H1 (cell line): ENCODE measurements around the gene PTPRT. TPM values are rescaled to one million over a fixed set of nuclear protein-coding genes. Genes with fewer than 3 reads are reported as not detected.

ENCODE experiments used
- CTCF ChIA-PET: fragments of 300-600 bp; sonication (Branson Sonifier 250); formaldehyde crosslinking; loops from one replicate; lab custom pipeline; 2021; ENCODE audit not compliant: partially characterized antibody; lab: Charles Lee
- POLR2A ChIA-PET: fragments of 300-600 bp; sonication (Branson Sonifier 250); formaldehyde crosslinking; loops from one replicate; lab custom pipeline; 2021; ENCODE audit warnings: inconsistent platforms; ENCODE audit not compliant: partially characterized antibody; lab: Charles Lee
- DNase-seq, 2 experiments: peaks; one replicate each; pipeline versions ENCODE4 v3.0.0 to v3.0.0-alpha.2; 2010 to 2022; ENCODE audit warnings: low spot score in 2 of 2, low read depth in 1 of 2, mixed read lengths in 1 of 2
- FAIRE-seq: peaks from 2 replicates; lab custom pipeline; 2011; peaks lifted over from hg19 to GRCh38; lab: Jason Lieb, UNC
- H2AFZ ChIP-seq: 2 replicates; pipeline ENCODE4 v1.8.1; 2012; ENCODE audit warnings: low read length, inconsistent platforms
- H2AK5ac ChIP-seq: 2 replicates; pipeline ENCODE4 v1.6.1; 2013; ENCODE audit warnings: low read depth, low read length
- H2BK120ac ChIP-seq: replicated peaks from 2 replicates; pipeline ENCODE3; 2013; ENCODE audit warnings: low read depth, low read length, inconsistent platforms
- H2BK12ac ChIP-seq: 2 replicates; pipeline ENCODE4 v1.6.1; 2013; ENCODE audit warnings: low read depth, low read length
- H2BK15ac ChIP-seq: 2 replicates; pipeline ENCODE4 v1.6.1; 2013; ENCODE audit warnings: low read length
- H2BK20ac ChIP-seq: 2 replicates; pipeline ENCODE4 v1.6.1; 2013; ENCODE audit warnings: low read length
- H2BK5ac ChIP-seq: 2 replicates; pipeline ENCODE4 v1.6.1; 2013; ENCODE audit warnings: low read depth, low read length
- H3K14ac ChIP-seq: 2 replicates; pipeline ENCODE4 v1.6.1; 2013; ENCODE audit warnings: inconsistent platforms; ENCODE audit not compliant: insufficient read length
- H3K18ac ChIP-seq: 2 replicates; pipeline ENCODE4 v1.6.1; 2013; ENCODE audit warnings: low read length; ENCODE audit errors: extremely low read depth
- H3K23ac ChIP-seq: 2 replicates; pipeline ENCODE4 v1.6.1; 2013; ENCODE audit warnings: inconsistent platforms; ENCODE audit not compliant: insufficient read length
- H3K23me2 ChIP-seq: 2 replicates; pipeline ENCODE4 v1.6.1; 2013; ENCODE audit warnings: low read depth, low read length
- H3K27ac ChIP-seq: 2 replicates; pipeline ENCODE4 v1.6.1; 2011; ENCODE audit warnings: low read depth, low read length, inconsistent platforms
- H3K27me3 ChIP-seq, 4 experiments: replicated peaks in 1 of 4; 1 replicate in 1 of 4; 2 replicates in 3 of 4; pipeline versions ENCODE4 v1.6.1 to v1.8.1; 2011 to 2013; ENCODE audit warnings: low read length in 3 of 4, mild to moderate bottlenecking in 3 of 4, inconsistent platforms in 2 of 4, mixed read lengths in 2 of 4, moderate library complexity in 1 of 4; ENCODE audit not compliant: control insufficient read depth in 3 of 4, insufficient read depth in 3 of 4; ENCODE audit errors: extremely low read depth in 1 of 4
- H3K36me3 ChIP-seq, 4 experiments: 2 replicates each; pipeline versions ENCODE4 v1.6.1 to v1.8.1; 2011 to 2013; ENCODE audit warnings: mild to moderate bottlenecking in 4 of 4, low read length in 3 of 4, moderate library complexity in 2 of 4, control low read depth in 1 of 4, inconsistent platforms in 1 of 4; ENCODE audit not compliant: insufficient read depth in 4 of 4, control insufficient read depth in 2 of 4
- H3K4ac ChIP-seq: replicated peaks from 2 replicates; pipeline ENCODE3; 2013; ENCODE audit warnings: low read length, low read depth, mixed read lengths, inconsistent platforms; ENCODE audit not compliant: insufficient read length
- H3K4me1 ChIP-seq, 4 experiments: replicated peaks in 1 of 4; 1 replicate in 1 of 4; 2 replicates in 3 of 4; pipeline versions ENCODE4 v1.6.1 to v1.8.1; 2011 to 2013; ENCODE audit warnings: low read length in 3 of 4, inconsistent platforms in 2 of 4, mixed read lengths in 1 of 4; ENCODE audit not compliant: insufficient read depth in 4 of 4, control insufficient read depth in 3 of 4
- H3K4me2 ChIP-seq, 2 experiments: 2 replicates each; pipeline versions ENCODE4 v1.6.1 to v1.8.1; 2011 to 2013; ENCODE audit warnings: low read depth in 2 of 2, low read length in 2 of 2, control low read depth in 1 of 2, inconsistent platforms in 1 of 2, mild to moderate bottlenecking in 1 of 2; ENCODE audit not compliant: insufficient read depth in 1 of 2
- H3K4me3 ChIP-seq, 4 experiments: fragments of 200-600, 300-600 bp in 1 of 4; sonication (generic), shearing (Covaris generic), sonication (Bioruptor Twin) in 1 of 4; 2 replicates each; pipeline versions ENCODE4 v1.5.1 to v1.8.1; 2011 to 2016; ENCODE audit warnings: low read length in 4 of 4, low read depth in 3 of 4, control low read depth in 2 of 4, inconsistent platforms in 2 of 4, mild to moderate bottlenecking in 2 of 4, mixed read lengths in 1 of 4, moderate library complexity in 1 of 4; ENCODE audit not compliant: insufficient read depth in 2 of 4; ENCODE audit errors: extremely low read depth in 1 of 4
- H3K56ac ChIP-seq: replicated peaks from 2 replicates; pipeline ENCODE3; 2013; ENCODE audit warnings: low read depth, mild to moderate bottlenecking, mixed read lengths, low read length, inconsistent platforms; ENCODE audit not compliant: insufficient read length
- H3K79me1 ChIP-seq: 2 replicates; pipeline ENCODE4 v1.6.1; 2013; ENCODE audit warnings: low read depth, low read length, control low read depth
- H3K79me2 ChIP-seq, 2 experiments: 2 replicates each; pipeline versions ENCODE4 v1.6.1 to v1.8.1; 2012 to 2013; ENCODE audit warnings: low read length in 2 of 2, mild to moderate bottlenecking in 2 of 2, inconsistent platforms in 1 of 2; ENCODE audit not compliant: insufficient read depth in 2 of 2, control insufficient read depth in 1 of 2
- H3K9ac ChIP-seq, 4 experiments: replicated peaks in 1 of 4; 1 replicate in 1 of 4; 2 replicates in 3 of 4; pipeline versions ENCODE4 v1.6.1 to v1.8.1; 2011 to 2013; ENCODE audit warnings: low read depth in 3 of 4, low read length in 3 of 4, control low read depth in 2 of 4, mild to moderate bottlenecking in 2 of 4, moderate library complexity in 2 of 4, inconsistent platforms in 1 of 4; ENCODE audit errors: extremely low read depth in 1 of 4
- H3K9me3 ChIP-seq, 2 experiments: 2 replicates each; pipeline versions ENCODE4 v1.6.1 to v1.8.1; 2012 to 2013; ENCODE audit warnings: mild to moderate bottlenecking in 2 of 2, moderate library complexity in 2 of 2, control low read depth in 1 of 2, inconsistent platforms in 1 of 2, low read depth in 1 of 2, low read length in 1 of 2, mixed read lengths in 1 of 2; ENCODE audit not compliant: insufficient read depth in 2 of 2
- H4K20me1 ChIP-seq, 2 experiments: replicated peaks in 1 of 2; 2 replicates each; pipeline versions ENCODE3 to v1.8.1; 2011 to 2013; ENCODE audit warnings: inconsistent platforms in 2 of 2, low read length in 2 of 2, mild to moderate bottlenecking in 1 of 2; ENCODE audit not compliant: insufficient read depth in 2 of 2, control insufficient read depth in 1 of 2
- H4K5ac ChIP-seq: 2 replicates; pipeline ENCODE4 v1.6.1; 2013; ENCODE audit warnings: low read length, low read depth, mixed read lengths, inconsistent platforms; ENCODE audit not compliant: insufficient read length
- H4K8ac ChIP-seq: 2 replicates; pipeline ENCODE4 v1.8.0; 2013; ENCODE audit warnings: mild to moderate bottlenecking, moderate library complexity, low read length, inconsistent platforms; ENCODE audit not compliant: insufficient read depth; ENCODE audit errors: extremely low read depth
- H4K91ac ChIP-seq: replicated peaks from 2 replicates; pipeline ENCODE3; 2013; ENCODE audit warnings: low read length, mixed read lengths, inconsistent platforms; ENCODE audit not compliant: insufficient read length
- MAX ChIP-seq: IDR thresholded peaks from 2 replicates; pipeline ENCODE4 v1.6.1; 2012; ENCODE audit warnings: inconsistent platforms
- SAP30 ChIP-seq: fragments of 300-600 bp; sonication (generic); IDR thresholded peaks from 2 replicates; pipeline ENCODE4 v1.7.1; 2012; ENCODE audit warnings: low read length, moderate library complexity, mild to moderate bottlenecking, inconsistent platforms; ENCODE audit not compliant: insufficient read depth, insufficient replicate concordance
- WGBS, 2 experiments: shearing (Covaris generic) in 1 of 2; methylation state at CpG; one replicate each; pipeline versions ENCODE4 v1.1.6 to v1.1.7; 2013 to 2015; ENCODE audit warnings: low lambda C conversion rate in 2 of 2, mixed read lengths in 2 of 2, inconsistent platforms in 1 of 2, low coverage in 1 of 2, missing lambda C conversion rate in 1 of 2; ENCODE audit not compliant: insufficient replicate concordance in 2 of 2, insufficient coverage in 1 of 2, insufficient read length in 1 of 2; ENCODE audit errors: extremely low coverage in 1 of 2, missing lambda C conversion rate in 1 of 2; 5-methylcytosine and 5-hydroxymethylcytosine counted together
- polyA plus RNA-seq, 7 experiments: library from polyadenylated mRNA; depleted of rRNA in 3 of 7; stranded (reverse) in 5 of 7; unstranded in 2 of 7; fragments of >200 nt in 5 of 7; fragments of 200-250 nt in 2 of 7; gene quantifications; 1 replicate in 5 of 7; 2 replicates in 1 of 7; 4 replicates in 1 of 7; pipeline versions ENCODE4 v1.2.1 to v1.2.3, GENCODE V29; 2011 to 2013; ENCODE audit warnings: missing spikeins in 2 of 7, mixed read lengths in 2 of 7
- total RNA-seq: library from RNA; stranded (reverse); fragmentation: NEBNext Ultra II Directional; extraction: Animal tissue kit (Norgen Biotek cat#: 25700); gene quantifications from 2 replicates; pipeline ENCODE4 v1.2.1, GENCODE V29; 2021

PTPRT gene
- total and polyA plus RNA-seq, 2 of the 8 experiments (the other 6 are each of a cell fraction or from before 2014, with no cell fraction given): 0.33 to 1.8 TPM

DNA sequence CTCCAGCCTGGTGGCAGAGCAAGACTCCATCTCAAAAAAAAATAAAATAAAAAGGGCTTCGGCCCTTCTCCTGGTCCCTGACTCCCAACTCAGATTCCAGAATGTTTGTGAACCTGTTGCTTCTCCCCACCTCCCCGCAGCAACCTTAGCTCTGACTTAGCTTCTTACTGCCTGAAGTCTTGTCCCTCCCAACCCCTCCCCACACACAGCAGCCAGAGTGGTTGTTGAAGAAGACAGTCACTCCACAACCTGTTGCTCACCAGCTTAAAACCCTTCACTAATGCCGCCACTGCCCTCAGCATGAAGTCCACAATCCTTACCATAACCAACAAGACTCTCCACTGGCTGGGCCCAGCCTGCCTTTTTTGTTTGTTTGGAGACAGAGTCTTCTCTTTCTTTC is 6.5 kb upstream of the PTPRT start:
- ChIA-PET POLR2A (no interaction called here), CTCF (interaction anchor here (0.5 to 1.7 kb wide), 5 partner anchors 9 to 1344 kb away, joined by 3 to 5 read pairs (median 4); no protein-coding TSS in a partner anchor)
- no peaks in the 10 kb centered on the region for H3K79me2 ChIP-seq
- peaks cover 2 to 10% (median 5%) of the 10 kb centered on the region in 4 experiments for H3K27me3 ChIP-seq
- no peak overlapping the region for H3K4ac ChIP-seq
- DNase-seq (no peak), FAIRE-seq (no peak)
- no peak overlapping the region for H2BK20ac ChIP-seq
- no peak overlapping the region for H2BK15ac ChIP-seq
- no peak overlapping the region for H3K4me3 ChIP-seq
- peaks cover 0 to 3% (median under 1%) of the 10 kb centered on the region in 4 experiments; a peak in 2 of 7 replicates for H3K4me1 ChIP-seq
- H3K14ac ChIP-seq: no peak overlapping the region
- H4K5ac ChIP-seq: no peak overlapping the region
- H3K9me3 ChIP-seq: no peaks in the 10 kb centered on the region
- no peak overlapping the region for H3K27ac ChIP-seq
- no peak overlapping the region for H2BK12ac ChIP-seq
- no peak overlapping the region for H3K18ac ChIP-seq
- no peak overlapping the region for H4K91ac ChIP-seq
- 81% methylated on average over 2 of the region's 3 CpGs; no CpG with 5 or more reads in 1 of the 2 experiments for WGBS, 2 experiments
- H3K9ac ChIP-seq: no peak overlapping the region
- no peaks in the 10 kb centered on the region for H3K23me2 ChIP-seq
- no peaks in the 10 kb centered on the region for H4K20me1 ChIP-seq
- H3K79me1 ChIP-seq: no peaks in the 10 kb centered on the region
- H2AFZ ChIP-seq: no peak overlapping the region
- TF ChIP-seq SAP30: no peak
- no peak for TF ChIP-seq MAX
- H3K56ac ChIP-seq: no peak overlapping the region
- H2AK5ac ChIP-seq: no peak overlapping the region
- H3K36me3 ChIP-seq: no peaks in the 10 kb centered on the region
- no peak overlapping the region for H2BK120ac ChIP-seq
- no peak overlapping the region for H4K8ac ChIP-seq
- no peak overlapping the region for H2BK5ac ChIP-seq
- H3K4me2 ChIP-seq: no peak overlapping the region
- H3K23ac ChIP-seq: no peak overlapping the region
